Thymus (tissue), 11 donors: ENCODE measurements around the gene ENKUR. TPM values are rescaled to one million over a fixed set of nuclear protein-coding genes. Genes with fewer than 3 reads are reported as not detected.
"Not testable (repeated sequence)": the region's sequence is repeated elsewhere in the genome, so short reads cannot be mapped to it uniquely, and the experiment has no call there.

Source experiments
- DNase-seq, 9 donors: peaks; one replicate each; pipeline ENCODE4 v3.0.0-alpha.2; 2013; ENCODE audit warnings: low spot score in 9 of 9, low read depth in 6 of 9, missing footprints in 1 of 9
- H3K27ac ChIP-seq, 2 donors: one replicate each; pipeline ENCODE4 v1.5.1; 2013; ENCODE audit warnings: control low read depth in 1 of 2, low read depth in 1 of 2, low read length in 1 of 2, mild to moderate bottlenecking in 1 of 2, moderate library complexity in 1 of 2
- H3K27me3 ChIP-seq, 2 donors: one replicate each; pipeline ENCODE4 v1.5.1; 2013; ENCODE audit warnings: low read length in 1 of 2; ENCODE audit not compliant: control insufficient read depth in 2 of 2, insufficient read depth in 1 of 2
- H3K36me3 ChIP-seq, 2 donors: one replicate each; pipeline ENCODE4 v1.5.1; 2013; ENCODE audit warnings: low read length in 1 of 2, mild to moderate bottlenecking in 1 of 2, moderate library complexity in 1 of 2; ENCODE audit not compliant: control insufficient read depth in 2 of 2, insufficient read depth in 2 of 2
- H3K4me1 ChIP-seq, 2 donors: one replicate each; pipeline ENCODE4 v1.5.1; 2013; ENCODE audit warnings: low read length in 2 of 2; ENCODE audit not compliant: control insufficient read depth in 2 of 2, insufficient read depth in 2 of 2
- H3K4me3 ChIP-seq, 2 donors: one replicate each; pipeline ENCODE4 v1.5.1; 2013; ENCODE audit warnings: low read length in 2 of 2, control low read depth in 1 of 2, mild to moderate bottlenecking in 1 of 2
- H3K9me3 ChIP-seq, 2 donors: one replicate each; pipeline ENCODE4 v1.5.1; 2013; ENCODE audit warnings: low read length in 1 of 2, mild to moderate bottlenecking in 1 of 2; ENCODE audit not compliant: control insufficient read depth in 2 of 2, insufficient read depth in 1 of 2
- WGBS: extraction: QIAGEN DNeasy Blood & Tissue Kit; methylation state at CpG from one replicate; pipeline ENCODE4 v1.1.7; 2013; 5-methylcytosine and 5-hydroxymethylcytosine counted together
- polyA plus RNA-seq: library from polyadenylated mRNA; stranded (reverse); fragments of 200-250 nt; gene quantifications from one replicate; pipeline ENCODE4 v1.2.3, GENCODE V29; 2013
- total RNA-seq: library from RNA; stranded (reverse); fragments of 120-200 nt; gene quantifications from one replicate; pipeline ENCODE4 v1.2.4, GENCODE V29; 2013
- donor health status: healthy.

Gene ENKUR
- total and polyA plus RNA-seq, 2 donors = 0.05 to 0.41 TPM

- Histone ChIP-seq H3K36me3 (no peaks in the 10 kb centered on the region), H3K27ac (peak within 1 kb of the TSS; percentile 81 to 87), H3K4me1 (peaks cover 3 to 7% of the 10 kb centered on the region in 2 donors), H3K27me3 (no peaks in the 10 kb centered on the region), H3K9me3 (no peaks in the 10 kb centered on the region), H3K4me3 (peak within 1 kb of the TSS; percentile 52 to 64)
- DNase-seq = peak; percentile 88 to 97 (median 95)
- whole genome bisulfite sequencing = under 1% methylated on average over 69 of the region's 69 CpGs
Measured at GRCh38 chr10:25016376-25017153, 607 bp upstream of the ENKUR start, which contains the start of gene THNSL1. THNSL1 (plus strand) TSS chr10:25016612; CDS start chr10:25023224, 6,612 bp downstream.

GRCh38 chr10:25014579-25014978 is 1.4 kb downstream of the ENKUR start:
- Histone ChIP-seq H3K9me3 (no peaks in the 10 kb centered on the region), H3K4me1 (peaks cover 3 to 7% of the 10 kb centered on the region in 2 donors), H3K4me3 (no peak overlapping the region), H3K36me3 (no peaks in the 10 kb centered on the region), H3K27ac (no peak overlapping the region), H3K27me3 (no peaks in the 10 kb centered on the region)
- no peak for DNase-seq

GRCh38 chr10:25011591-25011990 is 4.4 kb downstream of the ENKUR start:
- not testable (repeated sequence) for H3K27ac ChIP-seq, DNase-seq, H3K27me3 ChIP-seq, H3K36me3 ChIP-seq, H3K4me1 ChIP-seq, H3K4me3 ChIP-seq, H3K9me3 ChIP-seq
- WGBS = 96% methylated on average over 2 of the region's 2 CpGs

GRCh38 chr10:24998044-24998443 is 17.9 kb downstream of the ENKUR start:
- no peak overlapping the region for H3K27ac ChIP-seq
- H3K4me3 ChIP-seq = no peak overlapping the region
- no peak for DNase-seq
- no peaks in the 10 kb centered on the region for H3K9me3 ChIP-seq
- H3K36me3 ChIP-seq = no peaks in the 10 kb centered on the region
- H3K27me3 ChIP-seq = no peaks in the 10 kb centered on the region
- WGBS = 92% methylated on average over 3 of the region's 3 CpGs
- H3K4me1 ChIP-seq = no peaks in the 10 kb centered on the region

DNA sequence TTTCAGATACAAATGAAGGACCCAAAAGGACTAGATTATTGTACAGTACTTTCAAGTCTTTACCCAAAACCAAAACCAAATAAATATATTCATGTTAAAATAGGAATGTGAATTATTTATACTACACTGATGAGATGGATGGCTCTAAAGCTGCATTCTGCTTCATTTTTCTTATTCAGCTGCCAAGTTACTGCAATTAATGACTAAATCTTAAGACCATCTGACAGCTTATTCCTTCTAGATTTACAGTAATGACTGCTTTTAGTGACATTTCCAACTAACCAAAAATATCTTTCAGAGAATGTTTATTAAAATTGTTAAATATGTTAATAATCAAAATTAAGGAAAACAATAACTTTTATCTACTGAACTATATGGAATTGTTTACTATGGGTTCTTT is 20.9 kb downstream of the ENKUR start:
- Histone ChIP-seq H3K4me1 (no peaks in the 10 kb centered on the region), H3K27ac (no peak overlapping the region), H3K27me3 (no peaks in the 10 kb centered on the region), H3K4me3 (no peak overlapping the region), H3K36me3 (no peaks in the 10 kb centered on the region), H3K9me3 (no peaks in the 10 kb centered on the region)
- DNase-seq = no peak

DNA sequence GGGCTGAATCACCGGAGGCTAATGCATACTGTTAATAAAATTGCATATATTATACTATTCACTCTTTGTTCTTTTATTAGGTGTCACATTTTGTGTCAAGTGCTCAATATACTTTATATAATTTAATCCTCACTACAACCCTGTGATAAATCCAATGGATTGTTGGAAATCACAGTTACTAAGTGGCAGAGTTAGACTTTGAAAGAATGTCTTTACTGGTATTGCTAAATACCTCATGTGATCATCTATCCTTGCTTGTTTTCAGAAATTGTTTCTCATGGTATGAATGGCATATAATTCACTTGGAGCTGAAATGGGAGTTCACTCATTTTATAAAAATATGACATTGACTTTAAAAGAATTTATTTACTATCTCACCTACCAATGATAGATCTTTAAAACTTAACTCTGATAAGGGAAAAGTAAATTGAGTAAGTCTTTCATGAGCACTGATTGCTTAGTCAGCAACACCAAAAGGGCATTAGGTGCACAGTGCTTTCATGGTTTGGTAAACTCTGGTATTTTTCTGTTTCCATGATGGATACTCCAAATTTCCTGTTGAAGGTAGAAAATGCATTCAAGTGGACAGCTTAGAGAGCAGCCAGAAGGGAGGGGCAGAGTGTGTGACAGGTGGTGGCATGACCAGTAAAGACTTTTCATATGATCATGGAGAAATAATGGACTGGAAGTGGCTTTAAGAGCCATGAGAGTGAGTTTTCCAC is 22.6 kb downstream of the ENKUR start:
- Histone ChIP-seq H3K4me1 (peaks cover 0 to 4% of the 10 kb centered on the region in 2 donors), H3K27ac (no peak overlapping the region), H3K27me3 (no peaks in the 10 kb centered on the region), H3K36me3 (no peaks in the 10 kb centered on the region), H3K4me3 (no peak overlapping the region), H3K9me3 (no peaks in the 10 kb centered on the region)
- no peak for DNase-seq
- 97% methylated on average over 1 of the region's 1 CpG for WGBS

- Histone ChIP-seq H3K36me3 (no peaks in the 10 kb centered on the region), H3K4me3 (no peak overlapping the region), H3K9me3 (no peaks in the 10 kb centered on the region), H3K27me3 (no peaks in the 10 kb centered on the region), H3K27ac (no peak overlapping the region), H3K4me1 (peaks cover 0 to 4% of the 10 kb centered on the region in 2 donors)
- 93% methylated on average over 3 of the region's 3 CpGs for WGBS
- no peak for DNase-seq
Measured at GRCh38 chr10:24992512-24993133, 23.3 kb downstream of the ENKUR start.

DNA sequence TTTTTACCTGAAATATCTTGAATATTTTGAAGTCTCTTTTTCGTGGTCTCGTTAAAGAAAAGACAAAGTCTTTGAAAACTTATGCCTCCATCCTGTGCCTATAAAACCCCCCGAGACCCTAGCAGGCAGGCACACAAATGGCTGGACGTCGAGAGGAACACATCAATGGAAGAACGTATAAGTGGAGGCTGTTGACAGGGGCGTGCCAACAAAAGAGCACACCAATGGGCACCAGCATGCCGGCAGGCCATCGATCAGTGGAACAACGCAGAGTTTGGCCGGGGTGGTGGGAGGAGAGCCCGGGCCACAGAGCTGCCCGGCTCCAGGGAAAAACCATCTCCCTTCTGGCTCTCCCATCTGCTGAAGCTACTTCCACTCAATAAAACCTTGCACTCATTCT is 24.7 kb downstream of the ENKUR start:
- no peak for DNase-seq
- Histone ChIP-seq H3K27me3 (no peaks in the 10 kb centered on the region), H3K36me3 (no peaks in the 10 kb centered on the region), H3K9me3 (no peaks in the 10 kb centered on the region), H3K4me1 (peaks cover 0 to 4% of the 10 kb centered on the region in 2 donors), H3K27ac (no peak overlapping the region), H3K4me3 (no peak overlapping the region)
- 96% methylated on average over 13 of the region's 13 CpGs for WGBS

GRCh38 chr10:24989867-24990266 is 26.1 kb downstream of the ENKUR start:
- no peaks in the 10 kb centered on the region for H3K9me3 ChIP-seq
- no peak overlapping the region for H3K27ac ChIP-seq
- no peak overlapping the region for H3K4me3 ChIP-seq
- H3K36me3 ChIP-seq = no peaks in the 10 kb centered on the region
- no peak for DNase-seq
- peaks cover 0 to 4% of the 10 kb centered on the region in 2 donors for H3K4me1 ChIP-seq
- WGBS = 44% methylated on average over 1 of the region's 1 CpG
- no peaks in the 10 kb centered on the region for H3K27me3 ChIP-seq
